Measurements from ENCODE around the gene TSPO2. TPM values are rescaled to one million over a fixed set of nuclear protein-coding genes. Genes with fewer than 3 reads are reported as not detected.

The TSPO2 gene
- total RNA-seq, 4 donors from 2014 or later, result not detected

DNA sequence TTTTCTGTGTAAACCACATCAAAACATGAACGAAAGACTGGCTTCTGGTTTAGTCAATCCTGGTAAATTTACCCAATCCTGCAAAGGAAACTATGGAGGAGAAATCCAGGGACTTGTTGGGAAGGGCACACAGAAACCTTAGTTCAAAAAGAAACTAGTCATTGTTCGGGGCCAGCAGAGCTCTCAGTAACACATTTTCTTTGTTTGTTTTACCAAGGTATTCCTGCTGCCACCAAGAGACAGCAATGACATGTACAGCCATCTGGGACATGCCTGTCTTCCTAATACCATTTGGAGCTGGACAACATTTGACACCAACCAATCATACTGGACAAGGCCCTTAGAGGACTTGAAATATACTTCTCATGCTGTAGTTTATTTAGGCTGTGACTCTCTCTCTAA, 21.6 kb downstream of the TSPO2 start:
- TF ChIP-seq, protein P1, sequence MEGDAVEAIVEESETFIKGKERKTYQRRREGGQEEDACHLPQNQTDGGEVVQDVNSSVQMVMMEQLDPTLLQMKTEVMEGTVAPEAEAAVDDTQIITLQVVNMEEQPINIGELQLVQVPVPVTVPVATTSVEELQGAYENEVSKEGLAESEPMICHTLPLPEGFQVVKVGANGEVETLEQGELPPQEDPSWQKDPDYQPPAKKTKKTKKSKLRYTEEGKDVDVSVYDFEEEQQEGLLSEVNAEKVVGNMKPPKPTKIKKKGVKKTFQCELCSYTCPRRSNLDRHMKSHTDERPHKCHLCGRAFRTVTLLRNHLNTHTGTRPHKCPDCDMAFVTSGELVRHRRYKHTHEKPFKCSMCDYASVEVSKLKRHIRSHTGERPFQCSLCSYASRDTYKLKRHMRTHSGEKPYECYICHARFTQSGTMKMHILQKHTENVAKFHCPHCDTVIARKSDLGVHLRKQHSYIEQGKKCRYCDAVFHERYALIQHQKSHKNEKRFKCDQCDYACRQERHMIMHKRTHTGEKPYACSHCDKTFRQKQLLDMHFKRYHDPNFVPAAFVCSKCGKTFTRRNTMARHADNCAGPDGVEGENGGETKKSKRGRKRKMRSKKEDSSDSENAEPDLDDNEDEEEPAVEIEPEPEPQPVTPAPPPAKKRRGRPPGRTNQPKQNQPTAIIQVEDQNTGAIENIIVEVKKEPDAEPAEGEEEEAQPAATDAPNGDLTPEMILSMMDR (IDR thresholded peaks at IDR 0.05; ENCODE audit: low read depth), result no peak

DNA sequence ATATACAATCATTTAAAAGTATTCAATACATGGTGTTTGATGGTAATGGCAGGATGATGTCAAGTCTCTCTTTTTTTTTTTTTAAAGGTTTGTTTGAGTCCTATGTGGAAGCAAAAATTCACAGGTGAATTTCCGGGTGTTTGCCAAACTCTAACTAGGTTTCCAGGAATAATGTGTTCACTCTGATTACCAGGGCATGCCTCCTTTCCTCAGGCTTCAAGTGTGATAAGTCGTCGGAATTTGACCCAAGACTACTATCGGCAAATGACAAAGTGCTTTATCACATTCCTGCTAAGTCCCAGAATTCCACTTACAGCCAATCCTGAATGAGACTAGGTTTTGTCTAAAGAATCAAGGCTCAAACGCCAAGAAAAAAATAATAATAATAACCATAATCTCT, 22.6 kb downstream of the TSPO2 start:
- TF ChIP-seq, protein P1 (IDR thresholded peaks at IDR 0.05; ENCODE audit: low read depth), result no peak

DNA sequence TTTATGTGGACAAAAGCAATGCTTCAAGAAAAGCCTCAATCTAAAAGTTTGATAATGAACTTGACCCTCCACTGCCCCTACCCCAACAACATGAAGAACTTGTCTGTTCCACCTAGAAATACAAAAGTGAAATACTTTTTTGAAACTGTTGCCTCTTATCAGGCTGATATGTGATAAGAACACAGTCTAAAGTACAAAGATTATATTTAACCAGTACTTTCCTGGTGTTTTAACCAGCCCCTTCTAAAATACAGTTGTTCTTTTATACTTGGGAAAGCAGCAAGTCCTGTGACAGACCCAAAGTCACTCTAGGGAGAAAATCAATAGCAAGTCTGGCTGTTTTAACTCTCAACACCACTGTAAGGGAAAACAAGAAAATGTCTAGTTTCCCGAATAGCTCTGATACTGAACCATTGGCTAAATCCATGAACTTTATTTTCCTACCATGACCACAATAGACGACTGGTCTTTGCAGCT, 23.3 kb downstream of the TSPO2 start:
- TF ChIP-seq, protein P1 (IDR thresholded peaks at IDR 0.05; ENCODE audit: low read depth), result no peak

DNA sequence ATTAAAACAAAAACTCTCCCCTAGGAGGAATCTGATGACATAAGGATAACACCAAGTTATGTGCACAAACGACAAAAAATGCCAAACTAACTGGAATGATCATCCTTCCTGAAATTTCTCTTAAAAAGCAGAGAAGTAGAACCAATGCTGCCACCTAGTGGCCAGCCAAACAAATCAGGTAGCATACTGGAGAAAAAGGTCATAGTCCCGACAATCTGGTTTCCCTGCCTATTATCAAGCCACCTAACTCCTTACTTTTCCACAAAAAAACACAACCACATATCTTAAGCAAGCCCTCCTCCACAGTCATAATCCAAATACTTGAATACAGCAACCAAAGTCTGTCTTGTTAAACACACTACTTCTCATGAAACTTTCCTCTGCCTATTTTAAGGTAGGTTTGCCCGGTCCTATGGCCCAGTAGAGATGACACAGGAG, 24.6 kb downstream of the TSPO2 start:
- TF ChIP-seq, protein P1 (IDR thresholded peaks at IDR 0.05; ENCODE audit: low read depth), result no peak

DNA sequence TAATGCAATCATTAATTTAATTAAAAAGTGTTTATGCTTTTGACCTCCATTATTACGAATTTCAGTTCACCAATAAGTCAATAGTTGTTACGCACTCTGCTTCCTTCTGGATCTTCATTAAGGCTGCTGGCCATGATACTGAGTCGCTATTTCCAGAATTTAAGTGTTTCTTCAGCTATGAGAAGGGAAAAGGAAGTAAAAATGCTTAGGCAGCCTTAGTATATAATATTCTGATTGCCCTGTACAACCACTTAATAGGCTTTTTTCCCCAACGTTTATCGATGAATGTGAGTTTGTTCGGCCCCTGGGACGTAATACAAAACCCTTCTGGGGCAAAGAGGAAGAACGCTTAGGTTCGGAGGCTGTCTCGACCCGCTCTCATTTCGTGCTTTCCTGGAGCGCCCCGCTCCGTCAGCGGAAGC, 29.2 kb downstream of the TSPO2 start:
- TF ChIP-seq, protein P1 (IDR thresholded peaks at IDR 0.05; ENCODE audit: low read depth), result no peak

DNA sequence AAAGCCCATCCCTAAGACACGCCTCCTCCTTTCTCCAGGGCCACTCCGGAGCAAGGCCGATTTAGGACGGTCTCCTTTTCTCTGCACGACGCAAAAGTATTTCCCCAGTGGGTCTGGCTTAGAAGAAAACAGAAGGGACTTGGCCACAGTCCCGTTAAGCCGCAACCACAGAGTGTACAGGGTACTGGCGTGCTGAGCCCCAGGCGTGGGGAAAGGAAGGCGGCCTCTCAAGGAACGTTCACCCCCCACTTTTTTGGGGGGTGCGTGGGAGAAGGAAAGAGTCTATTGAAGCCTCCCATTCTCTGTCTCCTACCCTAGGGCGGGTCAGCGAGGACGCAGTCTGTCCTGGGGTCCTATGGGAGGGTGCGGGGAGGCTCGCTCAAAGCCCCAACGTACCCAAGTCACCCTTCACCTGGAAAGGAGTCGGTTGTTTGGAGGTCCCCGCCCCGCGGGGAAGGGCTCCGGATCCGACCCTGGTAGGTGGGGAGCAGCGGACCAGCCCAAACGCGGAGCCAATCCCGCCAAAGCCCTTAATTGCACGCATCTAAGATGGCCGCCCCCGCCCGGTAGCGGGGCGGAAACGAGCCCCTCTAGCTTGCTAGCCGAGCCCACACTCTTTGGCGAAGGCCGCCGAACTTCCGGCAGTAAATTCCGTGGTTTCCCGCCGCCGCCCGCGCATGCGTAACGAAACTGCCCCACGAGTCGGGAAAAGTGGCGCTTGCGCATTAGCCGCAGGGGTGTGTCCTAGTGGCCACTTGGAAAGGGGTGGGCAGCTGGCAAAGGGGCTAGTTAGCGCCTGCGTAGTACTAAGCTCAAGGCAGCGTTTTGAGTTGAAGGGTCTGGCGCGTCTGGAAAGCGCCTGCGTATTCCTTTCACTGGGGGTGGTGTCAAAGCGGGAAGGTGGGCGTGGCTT, 29.9 kb downstream of the TSPO2 start, which contains the start of gene OARD1:
Gene OARD1 (minus strand): TSS at position 434 of the 913 bp plus-strand sequence. CDS start 722 bp downstream, outside the sequence.
- TF ChIP-seq, protein P1 (IDR thresholded peaks at IDR 0.05; ENCODE audit: low read depth), result no peak

DNA sequence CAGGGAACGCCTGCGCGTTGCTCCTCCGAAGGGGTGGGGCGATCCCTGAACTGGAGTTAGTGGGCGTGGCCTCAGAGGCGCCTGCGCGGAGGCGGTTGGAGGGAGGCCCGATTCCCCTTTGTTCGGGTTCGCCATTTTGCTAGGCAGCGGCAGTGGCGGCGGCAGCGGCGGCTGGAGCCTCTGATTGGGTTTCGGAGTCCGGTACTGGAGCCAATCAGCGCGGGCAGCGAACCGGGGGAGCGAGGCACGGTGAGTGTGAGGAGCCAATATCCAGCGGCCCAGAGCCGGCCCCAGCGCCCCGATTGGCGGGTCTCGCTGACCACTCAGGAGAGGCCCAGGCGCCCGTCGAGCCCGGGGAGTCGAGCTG, 30.6 kb downstream of the TSPO2 start, which contains the start of gene NFYA:
Gene NFYA (plus strand): TSS at position 139 of the 367 bp plus-strand sequence. CDS start 6,116 bp downstream, outside the sequence.
- TF ChIP-seq, protein P1 (IDR thresholded peaks at IDR 0.05; ENCODE audit: low read depth), result no peak

Measured in subcutaneous adipose tissue (tissue), 4 donors.